Mammary epithelial cell (primary cell): ENCODE measurements around the gene GNG14.

Experiments
- CTCF ChIP-seq, 2 donors: IDR thresholded peaks in 1 of 2; conservative IDR thresholded peaks in 1 of 2; 2 replicates each; pipeline ENCODE4 v1.5.1; 2011 to 2012; ENCODE audit warnings: inconsistent platforms in 2 of 2, low read length in 2 of 2, mild to moderate bottlenecking in 2 of 2, control low read depth in 1 of 2, low read depth in 1 of 2; ENCODE audit not compliant: insufficient read depth in 1 of 2; ENCODE audit errors: extremely low read depth in 1 of 2
- EZH2 ChIP-seq: IDR thresholded peaks from 2 replicates; pipeline ENCODE4 v1.6.1; 2012; ENCODE audit warnings: low read length, inconsistent platforms, borderline replicate concordance

- no peak for TF ChIP-seq CTCF (conservative IDR thresholded peaks at IDR 0.05 in 1 of 2, IDR thresholded peaks at IDR 0.05 in 1 of 2; ENCODE audit: extremely low read depth in 1 of 2, insufficient read depth in 1 of 2, low read depth in 1 of 2, low read length in 2 of 2)
- TF ChIP-seq EZH2, result no peak
Observed at GRCh38 chr19:12722566-12723380, 35.0 kb downstream of the GNG14 start.
